Activated CD8-positive, alpha-beta memory T cell treated with anti-CD3 and anti-CD28 coated beads, Interleukin-2, amount 50 U/mL, for 48 hours (primary cell): ENCODE results near the gene PHTF1.

Source experiments
- DNase-seq: peaks from one replicate; pipeline ENCODE4 v3.0.0-alpha.2; 2020

The PHTF1 gene

DNA sequence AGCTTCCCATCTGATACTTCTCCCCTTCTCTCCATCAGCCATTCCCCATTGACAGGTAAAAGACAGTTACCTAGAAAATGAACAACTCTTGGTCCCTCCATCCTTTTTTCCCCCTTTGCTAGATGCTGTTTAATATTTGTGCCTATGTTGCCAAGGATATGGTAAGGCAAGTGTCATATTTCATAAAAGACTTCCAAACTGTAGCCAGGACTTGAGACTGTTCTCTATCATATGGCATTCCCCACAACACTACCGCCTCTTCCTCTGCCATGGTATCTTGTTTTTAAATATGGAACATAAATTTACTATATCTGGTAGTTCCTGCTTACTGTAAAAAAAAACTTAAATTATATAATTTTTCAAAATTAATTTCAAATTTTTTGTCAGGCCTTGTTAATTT, 97.2 kb downstream of the PHTF1 start:
- no peak for DNase-seq

DNA sequence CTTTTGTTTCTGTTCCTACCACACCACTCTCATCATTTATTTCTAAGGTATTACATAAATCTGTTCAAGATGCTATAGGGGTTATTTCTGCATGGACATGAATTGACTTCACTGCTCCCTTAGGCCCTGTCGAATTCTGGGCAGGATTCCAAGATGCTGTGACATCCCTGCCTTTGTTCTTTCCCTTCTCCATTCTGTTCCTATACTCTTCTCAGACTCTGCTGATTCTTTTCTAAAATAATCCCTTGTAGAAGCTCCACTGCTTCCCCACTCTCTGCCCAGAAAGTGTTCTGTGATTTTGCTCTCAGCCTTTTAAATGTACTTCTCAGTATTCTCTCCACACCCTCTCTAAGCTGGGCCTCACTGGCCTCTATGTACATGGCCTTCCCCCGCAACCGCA, 99.2 kb downstream of the PHTF1 start:
- DNase-seq: no peak

DNA sequence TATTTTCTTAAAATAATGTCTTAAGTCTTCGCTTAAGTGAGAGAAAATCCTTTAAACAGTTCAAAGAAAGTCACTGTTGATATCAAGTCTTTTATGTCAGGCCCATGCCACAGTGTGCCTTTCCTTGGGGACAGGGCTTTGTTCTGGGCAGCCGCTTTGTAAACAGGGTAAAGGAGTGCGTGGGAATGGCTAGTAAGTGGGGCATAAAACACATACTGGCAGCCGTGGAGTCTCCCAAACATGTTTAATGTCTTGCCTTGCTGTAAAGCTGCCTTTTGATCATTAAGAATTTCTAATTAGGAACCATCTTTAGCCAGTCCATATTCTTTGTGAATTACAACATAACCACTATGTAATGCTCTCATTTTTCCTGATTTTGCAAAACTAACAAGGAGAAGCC, 99.7 kb downstream of the PHTF1 start:
- no peak for DNase-seq

DNA sequence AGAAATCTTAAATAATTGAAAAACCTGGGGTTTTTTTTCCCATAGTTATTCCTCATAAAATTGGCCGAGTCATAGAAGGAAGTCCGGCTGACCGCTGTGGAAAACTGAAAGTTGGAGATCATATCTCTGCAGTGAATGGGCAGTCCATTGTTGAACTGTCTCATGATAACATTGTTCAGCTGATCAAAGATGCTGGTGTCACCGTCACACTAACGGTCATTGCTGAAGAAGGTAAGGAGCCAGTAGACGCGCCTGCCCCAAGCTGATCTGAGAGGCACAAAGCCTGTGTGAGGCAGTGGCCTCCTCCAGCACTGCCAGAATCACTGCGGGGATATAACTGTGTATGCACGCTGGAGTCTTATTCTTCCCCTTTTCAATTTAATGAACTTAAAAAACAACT, 100.3 kb downstream of the PHTF1 start:
- DNase-seq: no peak

DNA sequence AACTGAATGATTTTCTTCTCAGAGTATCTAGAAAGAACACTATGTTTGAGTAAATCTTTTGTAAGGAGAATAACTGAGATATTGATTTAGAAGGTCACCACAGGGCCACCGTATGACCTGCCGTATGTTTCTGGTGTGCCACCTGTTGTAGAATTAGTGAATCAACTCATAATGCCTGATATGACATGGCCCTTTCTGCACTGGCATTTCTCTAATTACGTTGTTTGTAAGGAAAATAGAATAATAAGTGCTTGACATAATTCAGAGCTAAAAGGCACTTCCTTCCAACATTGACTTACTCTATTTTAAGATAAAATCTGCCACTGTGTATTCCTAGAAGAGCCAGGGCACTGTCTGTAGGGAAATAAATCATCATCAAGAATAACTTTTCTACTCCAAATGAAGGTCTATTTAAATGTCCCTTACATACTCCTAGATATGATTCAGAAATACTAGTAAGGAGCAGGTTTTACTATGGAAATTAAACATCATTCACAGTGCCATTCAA, 101.7 kb downstream of the PHTF1 start:
- DNase-seq: no peak

DNA sequence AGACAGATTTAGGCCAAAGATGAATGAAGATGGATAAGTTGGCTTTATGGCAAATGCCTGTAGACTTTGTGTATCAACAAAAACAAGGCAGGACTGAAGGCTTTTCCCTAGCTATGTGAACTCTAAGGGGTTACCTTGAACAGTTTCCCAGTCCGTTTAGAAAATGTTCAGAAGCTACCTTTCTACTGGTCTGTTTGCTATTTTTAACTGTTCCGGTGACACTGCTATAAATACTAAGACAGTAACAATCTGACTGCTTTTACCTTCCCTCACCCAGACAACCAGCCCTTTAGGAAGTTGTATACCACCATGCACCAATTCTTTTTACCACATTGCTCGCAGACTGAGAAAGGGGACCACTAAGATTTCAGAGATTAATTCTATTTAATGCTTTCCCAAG, 102.2 kb downstream of the PHTF1 start:
- DNase-seq: no peak

DNA sequence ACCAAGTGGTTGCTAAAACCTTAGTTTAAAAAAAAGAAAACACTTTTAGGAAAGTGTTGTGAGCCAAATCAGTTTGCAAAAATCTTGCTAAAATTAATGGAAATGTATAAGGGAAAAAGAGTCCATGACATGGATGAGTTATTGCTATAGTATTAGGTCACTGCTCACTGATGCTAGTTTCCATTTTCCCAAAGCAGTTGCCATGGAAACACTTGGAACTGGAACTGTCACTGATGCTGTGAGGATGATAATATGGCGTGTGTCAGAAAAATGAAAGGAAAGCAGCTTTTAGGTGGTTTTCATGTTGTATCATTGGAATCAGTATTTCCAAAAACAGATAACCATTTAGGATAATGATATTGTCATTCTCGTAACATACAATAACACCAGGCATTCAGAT, 104.4 kb downstream of the PHTF1 start:
- no peak for DNase-seq

DNA sequence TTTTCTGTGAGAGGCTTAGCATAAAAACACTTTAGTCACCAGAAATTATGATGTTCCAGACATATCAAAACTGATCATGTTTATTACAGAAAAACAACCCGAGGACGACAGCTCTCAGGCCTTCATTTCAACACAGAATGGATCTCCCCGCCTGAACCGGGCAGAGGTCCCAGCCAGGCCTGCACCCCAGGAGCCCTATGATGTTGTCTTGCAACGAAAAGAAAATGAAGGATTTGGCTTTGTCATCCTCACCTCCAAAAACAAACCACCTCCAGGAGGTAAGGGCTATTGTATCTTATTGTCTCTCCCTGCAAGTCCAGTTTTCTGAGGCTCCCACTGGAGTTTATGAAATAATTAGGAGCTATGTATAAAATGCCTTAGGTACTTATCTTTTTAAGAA, 105.5 kb downstream of the PHTF1 start:
- DNase-seq: no peak

DNA sequence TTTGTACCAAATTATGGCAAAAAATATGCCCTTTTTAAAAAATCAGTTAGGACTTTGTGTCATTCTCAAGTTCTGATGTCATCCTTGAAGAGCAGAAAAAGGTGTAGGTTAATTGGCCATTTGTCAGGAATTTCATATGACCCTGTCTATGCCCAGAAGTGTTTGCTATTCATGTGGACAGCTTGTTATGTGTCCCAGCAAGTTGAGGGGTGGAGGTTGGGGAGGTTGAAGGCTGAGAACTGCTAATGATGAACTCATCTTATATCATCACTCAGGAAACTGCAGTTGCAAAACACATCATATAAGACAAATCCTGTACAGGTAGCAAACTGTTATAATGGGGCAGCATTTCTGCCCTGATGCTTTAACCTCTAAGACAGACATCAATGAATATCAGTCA, 106.5 kb downstream of the PHTF1 start:
- DNase-seq: no peak

DNA sequence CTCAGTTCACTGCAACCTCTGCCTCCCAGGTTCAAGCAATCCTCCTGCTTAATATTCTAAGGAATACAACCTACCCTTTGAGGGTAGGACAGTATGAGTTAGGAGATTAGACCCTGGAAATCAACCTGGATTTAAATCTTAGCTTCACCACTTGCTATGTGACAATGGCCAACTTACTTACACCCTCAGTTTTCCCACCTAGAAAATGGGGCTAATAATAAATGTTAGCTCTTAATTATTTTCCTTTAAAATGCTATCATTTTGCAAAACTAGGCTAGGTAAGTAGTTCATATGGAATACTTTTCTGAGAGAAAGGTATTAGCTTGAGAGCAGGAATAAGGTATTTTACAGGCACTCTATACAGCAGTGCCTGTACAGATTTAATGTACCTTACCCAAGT, 110.8 kb downstream of the PHTF1 start:
- DNase-seq: no peak

DNA sequence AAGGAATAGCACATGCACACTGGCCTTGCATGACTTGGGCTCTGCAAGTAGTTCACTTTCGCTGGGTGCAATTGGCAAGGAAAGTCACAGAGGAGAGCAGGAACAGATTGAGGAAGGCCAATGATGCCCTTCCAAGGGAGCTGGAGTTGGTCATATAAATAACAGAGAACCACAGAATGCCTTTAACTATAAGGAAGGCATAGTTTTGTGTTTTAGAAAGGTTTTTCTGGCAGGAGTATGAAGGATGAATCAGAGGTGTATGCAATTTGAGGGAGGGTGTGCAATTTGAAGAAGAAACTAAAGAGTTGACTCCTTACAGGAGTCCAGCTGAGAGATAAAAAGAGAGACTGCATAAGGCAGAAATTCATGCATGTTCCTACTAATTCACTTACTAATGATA, 112.1 kb downstream of the PHTF1 start:
- DNase-seq: no peak
